Activated T-helper 17 cell treated with anti-CD3 and anti-CD28 coated beads, Interleukin-2, amount 50 U/mL, for 72 hours (primary cell): ENCODE data around the gene TLE7. TPM values are rescaled to one million over a fixed set of nuclear protein-coding genes. Genes with fewer than 3 reads are reported as not detected.

Source experiments
- ATAC-seq: fragments of 150-1000 bp; cut with Tn5 transposase; replicated peaks from 2 replicates; pipeline ENCODE4 v1.10.0; 2021; ENCODE audit warnings: mild to moderate bottlenecking, moderate library complexity
- H3K27ac Mint-ChIP-seq: one replicate; pipeline ENCODE4 v1.8.0; 2022; ENCODE audit warnings: mixed read lengths
- H3K27me3 Mint-ChIP-seq: one replicate; pipeline ENCODE4 v1.8.0; 2022; ENCODE audit warnings: mixed read lengths
- H3K36me3 Mint-ChIP-seq: one replicate; pipeline ENCODE4 v1.8.0; 2022; ENCODE audit warnings: low read depth, mild to moderate bottlenecking, mixed read lengths
- H3K4me1 Mint-ChIP-seq: one replicate; pipeline ENCODE4 v1.8.0; 2022; ENCODE audit warnings: mixed read lengths
- H3K4me3 Mint-ChIP-seq: one replicate; pipeline ENCODE4 v1.8.0; 2022; ENCODE audit warnings: mild to moderate bottlenecking, mixed read lengths
- H3K9me3 Mint-ChIP-seq: one replicate; pipeline ENCODE4 v1.8.0; 2022; ENCODE audit warnings: mixed read lengths
- total RNA-seq, 2 donors: library from RNA; stranded (reverse); gene quantifications; one replicate each; pipeline ENCODE4 v1.2.3, GENCODE V29; 2022

TLE7 gene
- total RNA-seq, 2 donors from 2014 or later = not detected

DNA sequence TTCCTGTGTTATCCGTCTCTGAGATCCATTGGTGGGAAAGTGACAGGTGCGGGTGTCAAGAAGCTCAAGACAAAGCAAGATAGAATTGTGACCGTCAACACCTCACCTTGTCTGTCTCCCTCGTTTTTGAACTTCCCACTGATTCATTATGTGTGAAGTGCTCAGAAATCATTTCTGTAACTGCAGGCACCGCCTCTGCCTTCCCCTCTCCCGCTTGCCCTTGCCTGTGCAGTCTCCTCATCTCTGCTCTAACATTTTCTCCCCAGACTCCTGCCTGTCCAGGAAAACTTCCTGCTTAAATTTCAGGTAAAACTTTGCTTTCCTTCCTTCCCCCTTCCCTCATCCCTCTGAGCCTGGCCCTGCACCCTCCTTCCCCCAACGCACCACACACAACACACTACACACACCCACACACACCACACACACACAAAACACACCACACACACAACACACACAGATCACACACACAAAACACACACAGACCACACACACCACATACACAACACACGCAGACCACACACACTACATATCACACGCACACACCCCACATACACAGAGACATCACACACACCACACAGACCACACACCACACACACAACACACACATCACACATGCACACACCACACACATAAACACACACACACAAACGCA, 57.7 kb downstream of the TLE7 start:
- Mint-ChIP-seq H3K27me3 (peaks cover 33% of the 10 kb centered on the region), H3K9me3 (no peaks in the 10 kb centered on the region), H3K4me1 (no peaks in the 10 kb centered on the region), H3K27ac (no peak overlapping the region), H3K4me3 (no peak overlapping the region), H3K36me3 (no peaks in the 10 kb centered on the region)
- no peak for ATAC-seq

DNA sequence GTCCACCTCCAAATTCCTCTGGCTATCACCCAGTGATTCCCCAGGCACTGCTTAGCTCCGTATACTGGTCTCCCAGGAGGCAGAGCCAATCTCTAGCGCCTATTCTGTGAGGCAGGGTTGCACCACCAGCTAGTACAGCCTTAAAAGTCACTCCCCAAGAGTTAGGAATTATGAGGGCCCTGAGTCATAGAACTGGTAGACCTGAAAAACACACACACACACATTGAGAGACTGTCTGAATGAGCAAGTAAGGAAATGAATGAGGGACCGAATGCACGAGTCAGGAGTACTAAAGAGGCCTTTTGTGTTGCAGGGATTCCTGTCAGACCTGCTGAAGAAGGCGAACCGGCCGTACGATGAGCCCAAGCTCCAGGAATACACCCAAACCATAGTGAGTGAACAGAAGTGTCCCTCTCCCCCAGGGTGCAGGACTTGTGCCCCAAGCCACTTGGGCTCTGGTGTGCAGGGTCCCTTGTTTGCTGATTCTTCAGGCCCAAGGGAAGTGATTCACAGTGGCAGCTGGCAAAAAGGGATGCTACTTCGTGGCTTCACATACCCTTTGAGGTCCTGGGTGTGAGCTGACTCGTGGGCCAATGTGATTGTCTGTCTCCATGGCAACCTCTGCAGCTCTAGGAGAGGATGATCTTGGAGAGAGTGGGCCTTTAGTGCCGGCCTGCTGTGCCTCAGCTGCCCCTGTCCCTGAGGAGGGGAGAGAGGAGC, 58.6 kb downstream of the TLE7 start:
- no peak for ATAC-seq

DNA sequence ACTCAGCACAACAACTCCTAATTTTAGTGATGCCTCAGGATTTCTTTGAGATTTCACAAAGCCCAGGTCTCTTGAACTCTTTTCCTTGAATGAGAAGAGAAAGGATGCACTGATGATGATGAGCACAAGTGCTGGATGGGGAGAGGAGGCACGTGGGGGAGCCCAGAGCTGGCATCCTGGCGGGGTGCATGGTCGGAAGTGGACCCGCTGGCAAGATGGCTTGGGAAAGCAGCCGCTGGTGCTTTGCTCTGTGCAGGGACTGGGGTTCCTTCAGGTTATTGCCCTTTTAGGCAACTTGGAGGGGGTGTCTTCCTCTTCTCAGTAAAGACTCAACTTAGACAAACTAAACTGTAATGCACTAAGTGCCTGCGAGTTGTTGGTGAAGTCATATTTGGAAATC, 61.0 kb downstream of the TLE7 start:
- Mint-ChIP-seq H3K27me3 (peaks cover 30% of the 10 kb centered on the region), H3K4me1 (no peaks in the 10 kb centered on the region), H3K9me3 (no peaks in the 10 kb centered on the region), H3K36me3 (no peaks in the 10 kb centered on the region), H3K4me3 (no peak overlapping the region), H3K27ac (no peak overlapping the region)
- ATAC-seq = no peak

More for the DNA sequence above, 58.6 kb downstream of the TLE7 start:
- Mint-ChIP-seq H3K27ac (no peak overlapping the region), H3K9me3 (no peaks in the 10 kb centered on the region), H3K27me3 (peaks cover 34% of the 10 kb centered on the region), H3K36me3 (no peaks in the 10 kb centered on the region), H3K4me1 (no peaks in the 10 kb centered on the region), H3K4me3 (no peak overlapping the region)

Other genes starting within 250 kb of the TLE7 start
- under 1 TPM in 1 of 2 donors, not detected in 1; 0.40 TPM for gene HYDIN, start 211.3 kb downstream of the TLE7 start, total RNA-seq
- gene CMTR2, start 152.7 kb downstream of the TLE7 start, total RNA-seq = 10 to 100 TPM; 13.6 to 22.2 TPM
- not detected for gene CALB2, start 83.3 kb downstream of the TLE7 start, total RNA-seq
- 1 to 10 TPM; 6.8 to 9.3 TPM for gene ZNF23, start 20.2 kb upstream of the TLE7 start, total RNA-seq
- gene ZNF19, start 47.3 kb upstream of the TLE7 start, total RNA-seq = 1 to 10 TPM; 1.1 to 3.4 TPM
- not detected for gene CHST4, start 84.4 kb upstream of the TLE7 start, total RNA-seq
- not detected for gene TAT, start 135.0 kb upstream of the TLE7 start, total RNA-seq
- not detected for gene MARVELD3, start 184.1 kb upstream of the TLE7 start, total RNA-seq